MCF 10A (cell line): ENCODE results near the gene TRUB1. TPM values are rescaled to one million over a fixed set of nuclear protein-coding genes. Genes with fewer than 3 reads are reported as not detected.
"Not testable (repeated sequence)": the region's sequence is repeated elsewhere in the genome, so short reads cannot be mapped to it uniquely, and the experiment has no call there.

Source experiments
- BruUV-seq: library from RNA; stranded (reverse); fragments of 400-500 nt; replicated peaks from 2 replicates; lab custom pipeline; 2021; lab: Mats Ljungman, UMichigan
- CTCF ChIA-PET: fragments of 300-600 bp; sonication (Branson Sonifier 250); formaldehyde crosslinking; extraction: SDS; loops from one replicate; lab custom pipeline; 2021; ENCODE audit warnings: antibody characterized with exemption, inconsistent platforms; lab: Yijun Ruan, JAX
- POLR2A ChIA-PET: fragments of 300-600, 350-650 bp; sonication (Branson Sonifier 250); formaldehyde crosslinking; extraction: SDS; loops from one replicate; lab custom pipeline; 2020; ENCODE audit warnings: antibody characterized with exemption, inconsistent platforms; lab: Yijun Ruan, JAX
- DNase-seq: peaks from one replicate; pipeline ENCODE4 v3.0.0-alpha.2; 2018; ENCODE audit not compliant: unreplicated experiment
- H3K27ac Mint-ChIP-seq: one replicate; pipeline ENCODE4 v1.8.0; 2022; ENCODE audit warnings: mild to moderate bottlenecking, low read depth, mixed read lengths; ENCODE audit not compliant: unreplicated experiment
- H3K27me3 Mint-ChIP-seq: one replicate; pipeline ENCODE4 v1.8.0; 2022; ENCODE audit warnings: mixed read lengths; ENCODE audit not compliant: insufficient read depth, unreplicated experiment
- H3K36me3 Mint-ChIP-seq: one replicate; pipeline ENCODE4 v1.8.0; 2022; ENCODE audit warnings: mild to moderate bottlenecking, moderate library complexity, mixed read lengths; ENCODE audit not compliant: insufficient read depth, unreplicated experiment
- H3K4me1 Mint-ChIP-seq: one replicate; pipeline ENCODE4 v1.8.0; 2022; ENCODE audit warnings: mixed read lengths; ENCODE audit not compliant: insufficient read depth, unreplicated experiment
- H3K4me3 Mint-ChIP-seq: one replicate; pipeline ENCODE4 v1.8.0; 2022; ENCODE audit warnings: mild to moderate bottlenecking, moderate library complexity, mixed read lengths; ENCODE audit not compliant: unreplicated experiment
- H3K9me3 Mint-ChIP-seq: one replicate; pipeline ENCODE4 v1.8.0; 2022; ENCODE audit warnings: mixed read lengths; ENCODE audit not compliant: unreplicated experiment
- CTCF ChIP-seq: fragments of 200-600 bp; IDR thresholded peaks from one replicate; pipeline ENCODE4 v1.8.0; 2022; ENCODE audit warnings: antibody characterized with exemption, mild to moderate bottlenecking; ENCODE audit not compliant: unreplicated experiment
- intact Hi-C: fragments of 100-400 bp; cut with micrococcal nuclease; formaldehyde crosslinking; loops from 2 replicates; pipeline ENCODE4 v1.14.1; 2022
- total RNA-seq: library from RNA; stranded (reverse); gene quantifications from 2 replicates; pipeline ENCODE4 v1.2.3, GENCODE V29; 2022

TRUB1 gene
- total RNA-seq, 1 experiment from 2014 or later = 29.2 TPM

DNA sequence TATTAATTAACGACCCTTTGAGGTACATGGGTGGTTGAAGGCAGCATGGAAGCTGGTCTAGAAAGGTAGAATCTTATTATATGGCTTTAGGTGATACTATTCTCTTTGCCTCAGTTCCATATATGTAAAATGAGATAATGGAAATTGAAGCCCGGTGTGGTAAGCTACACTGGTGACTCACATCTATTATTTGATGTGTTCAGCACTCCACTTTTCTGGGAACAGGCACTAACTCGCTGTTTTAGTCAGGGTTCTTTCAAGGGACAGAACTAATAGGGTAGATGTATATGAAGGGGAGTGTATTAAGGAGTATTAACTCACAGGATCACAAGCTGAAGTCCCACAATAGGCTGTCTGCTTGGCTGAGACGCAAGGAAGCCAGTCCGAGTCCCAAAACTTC is 4.4 kb upstream of the TRUB1 start:
- BruUV-seq = no TSS peak
- intact Hi-C loops = no loop called here
- Mint-ChIP-seq H3K36me3 (no peaks in the 10 kb centered on the region), H3K27ac (no peak overlapping the region), H3K9me3 (peaks cover 9% of the 10 kb centered on the region), H3K27me3 (no peaks in the 10 kb centered on the region), H3K4me1 (peaks cover 5% of the 10 kb centered on the region), H3K4me3 (no peak overlapping the region)
- CTCF ChIA-PET = interaction anchor here (0.6 kb wide), 1 partner anchor 181 kb away, joined by 3 read pairs; no protein-coding TSS in a partner anchor
- peak; percentile 49 for DNase-seq
- no peak for TF ChIP-seq CTCF
- POLR2A ChIA-PET = interaction anchor here (0.7 to 3.2 kb wide), 5 partner anchors 10 to 430 kb away, joined by 3 to 17 read pairs (median 4); no protein-coding TSS in a partner anchor

GRCh38 chr10:114933995-114934394 is 4.0 kb upstream of the TRUB1 start:
- CTCF ChIA-PET, H3K36me3 Mint-ChIP-seq, H3K9me3 Mint-ChIP-seq, intact Hi-C loops, BruUV-seq, H3K4me3 Mint-ChIP-seq, DNase-seq, H3K4me1 Mint-ChIP-seq, H3K27me3 Mint-ChIP-seq, H3K27ac Mint-ChIP-seq: not testable (repeated sequence)
- POLR2A ChIA-PET = interaction anchor here (0.8 to 3.2 kb wide), 5 partner anchors 10 to 407 kb away, joined by 3 to 17 read pairs (median 4); no protein-coding TSS in a partner anchor

GRCh38 chr10:114938856-114939193 is 830 bp downstream of the TRUB1 start:
- POLR2A ChIA-PET = interaction anchor here (0.5 to 3.1 kb wide), 16 partner anchors 9 to 116 kb away, joined by 3 to 24 read pairs (median 5); no protein-coding TSS in a partner anchor
- Mint-ChIP-seq H3K27me3 (no peaks in the 10 kb centered on the region), H3K36me3 (peaks cover 16% of the 10 kb centered on the region), H3K4me1 (peaks cover 17% of the 10 kb centered on the region), H3K27ac (peak overlapping the region; percentile 97), H3K9me3 (no peaks in the 10 kb centered on the region), H3K4me3 (peak overlapping the region; percentile 96)
- BruUV-seq = no TSS peak
- no peak for TF ChIP-seq CTCF
- intact Hi-C loops = loop anchor here (2.0 kb wide), 1 partner anchor 62 kb away; no protein-coding TSS in a partner anchor
- CTCF ChIA-PET = interaction anchor here (0.7 to 1.9 kb wide), 6 partner anchors 15 to 62 kb away, joined by 3 to 14 read pairs (median 3); no protein-coding TSS in a partner anchor
- no peak for DNase-seq

DNA sequence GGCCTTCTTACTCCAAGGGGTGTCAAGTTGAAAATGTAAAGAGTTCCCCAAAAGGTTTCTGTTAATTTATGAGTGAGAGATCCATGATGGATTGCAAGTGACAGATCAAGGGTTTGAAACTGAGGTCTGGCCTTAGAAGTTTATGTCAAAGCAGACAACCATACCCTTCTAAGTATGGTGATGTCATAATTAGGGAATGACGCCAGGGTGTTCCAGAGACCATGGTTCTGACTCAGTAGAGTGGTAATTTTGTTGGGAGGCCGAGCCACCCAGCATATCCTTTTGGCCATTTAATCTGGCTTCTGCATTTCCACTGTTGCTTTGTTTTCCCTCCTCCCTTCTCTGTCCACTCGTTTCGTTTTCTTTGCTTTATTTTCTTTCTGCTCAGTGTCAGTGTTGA is 2.7 kb downstream of the TRUB1 start:
- ChIA-PET CTCF (interaction anchor here (1.1 kb wide), 1 partner anchor 60 kb away, joined by 3 read pairs; no protein-coding TSS in a partner anchor), POLR2A (no interaction called here)
- Mint-ChIP-seq H3K27me3 (no peaks in the 10 kb centered on the region), H3K4me3 (peak overlapping the region; percentile 96), H3K27ac (peak overlapping the region; percentile 71), H3K9me3 (no peaks in the 10 kb centered on the region), H3K4me1 (peaks cover 17% of the 10 kb centered on the region), H3K36me3 (peaks cover 35% of the 10 kb centered on the region)
- intact Hi-C loops = no loop called here
- no TSS peak for BruUV-seq
- TF ChIP-seq CTCF = no peak
- DNase-seq = no peak
